GM19328 (cell line): ENCODE measurements around the gene EDNRB.
"Not testable (repeated sequence)": the region's sequence is repeated elsewhere in the genome, so short reads cannot be mapped to it uniquely, and the experiment has no call there.

Source experiments
- ATAC-seq: cut with Tn5 transposase; IDR thresholded peaks from one replicate; pipeline ENCODE4 v1.9.1; 2021; ENCODE audit warnings: mild to moderate bottlenecking, moderate library complexity; ENCODE audit not compliant: unreplicated experiment

EDNRB gene

DNA sequence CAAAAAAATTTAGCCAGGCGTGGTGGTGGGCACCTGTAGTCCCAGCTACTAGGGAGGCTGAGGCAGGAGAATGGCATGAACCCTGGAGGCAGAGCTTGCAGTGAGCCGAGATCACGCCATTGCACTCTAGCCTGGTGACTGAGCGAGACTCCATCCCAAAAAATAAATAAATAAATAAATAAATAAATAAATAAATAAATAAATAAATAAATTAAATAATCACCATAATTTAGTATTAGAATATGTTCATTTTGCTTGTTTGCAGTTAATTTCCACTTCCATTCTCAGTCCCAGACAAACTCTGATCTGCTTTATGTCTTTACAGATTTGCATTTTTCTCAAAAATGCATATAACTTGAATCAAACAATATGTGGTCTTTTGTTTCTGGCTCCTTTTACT, 70.6 kb downstream of the EDNRB start:
- not testable (repeated sequence) for ATAC-seq

DNA sequence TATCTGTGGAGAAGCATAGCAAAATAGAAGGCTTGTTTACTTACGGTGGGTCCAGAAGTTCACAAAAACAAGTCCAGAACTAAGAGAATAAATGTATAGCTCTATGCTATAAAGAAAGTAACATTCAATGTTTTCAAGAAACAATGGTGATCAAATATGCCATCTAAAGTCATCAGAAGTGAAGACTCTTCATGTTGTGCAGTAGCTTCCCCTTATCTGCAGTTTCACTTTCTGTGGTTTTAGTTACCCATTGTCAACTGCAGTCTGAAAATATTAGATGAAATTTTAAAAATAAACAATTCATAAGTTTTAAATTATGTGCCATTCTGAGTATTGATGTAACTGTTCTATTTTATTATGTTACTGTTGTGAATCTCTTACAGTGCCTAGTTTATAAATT, 72.5 kb downstream of the EDNRB start:
- no peak for ATAC-seq
